Adrenal gland (tissue), 12 donors: ENCODE measurements around the gene URB2. TPM values are rescaled to one million over a fixed set of nuclear protein-coding genes. Genes with fewer than 3 reads are reported as not detected.

ENCODE experiments used
- DNase-seq, 7 donors: peaks; one replicate each; pipeline ENCODE4 v3.0.0-alpha.2; 2019 to 2020
- H3K27ac ChIP-seq, 5 donors: fragments of 200-600 bp; sonication (generic) in 4 of 5; 1 replicate in 3 of 5; 2 replicates in 2 of 5; pipeline versions ENCODE4 v1.5.1 to v1.8.0; 2016 to 2020; ENCODE audit warnings: mild to moderate bottlenecking in 1 of 5
- H3K27me3 ChIP-seq: fragments of 200-600 bp; 2 replicates; pipeline ENCODE4 v1.8.0; 2021
- H3K36me3 ChIP-seq, 2 donors: fragments of 200-600 bp; replicated peaks in 1 of 2; 1 replicate in 1 of 2; 2 replicates in 1 of 2; pipeline versions ENCODE4 v1.5.1 to v1.8.0; 2018 to 2022
- H3K4me1 ChIP-seq, 2 donors: fragments of 200-600 bp; replicated peaks in 1 of 2; 1 replicate in 1 of 2; 2 replicates in 1 of 2; pipeline versions ENCODE4 v1.5.1 to v1.8.0; 2018 to 2021
- H3K4me3 ChIP-seq, 4 donors: fragments of 200-600 bp; sonication (generic) in 3 of 4; one replicate each; pipeline ENCODE4 v1.5.1; 2016 to 2018
- H3K9me3 ChIP-seq, 3 donors: fragments of 200-600 bp; sonication (generic) in 1 of 3; replicated peaks in 1 of 3; 1 replicate in 2 of 3; 2 replicates in 1 of 3; pipeline versions ENCODE4 v1.5.1 to v1.8.0; 2016 to 2021
- POLR2A ChIP-seq, 2 donors: fragments of 450-650 bp; IDR thresholded peaks; one replicate each; pipeline ENCODE4 v1.6.1; 2017; ENCODE audit warnings: antibody characterized with exemption in 2 of 2, mild to moderate bottlenecking in 2 of 2, moderate library complexity in 1 of 2
- WGBS, 4 donors: extraction: QIAGEN DNeasy Blood & Tissue Kit in 2 of 4; methylation state at CpG; one replicate each; pipeline versions ENCODE4 v1.1.5 to v1.1.7; 2013 to 2017; 5-methylcytosine and 5-hydroxymethylcytosine counted together
- intact Hi-C, 2 donors: fragments of 100-400 bp; cut with DNase I; formaldehyde crosslinking; loops; one replicate each; pipeline versions ENCODE4 v1.14.1 to v1.15.0; 2022 to 2023
- polyA plus RNA-seq, 3 donors: library from polyadenylated mRNA; stranded (reverse); fragments of 200-250 nt in 2 of 3; fragments of 350-450 nt in 1 of 3; fragmentation: Illumina TruSeq in 1 of 3; extraction: RNeasy Lipid Tissue Mini Kit (QIAGEN cat#74804) in 1 of 3; gene quantifications; one replicate each; pipeline ENCODE4 v1.2.3, GENCODE V29; 2013 to 2014
- total RNA-seq, 9 donors: library from RNA; depleted of rRNA in 4 of 9; stranded (reverse); fragments of >200 nt in 4 of 9; fragments of 120-200 nt in 1 of 9; fragmentation: NEBNext Ultra II Directional in 1 of 9; extraction: Animal tissue kit (Norgen Biotek cat#: 25700) in 1 of 9; gene quantifications; one replicate each; pipeline versions ENCODE4 v1.1.0 to v1.2.4, GENCODE V29; 2013 to 2023
- TF ChIP-seq, protein P1 (sequence below), 6 experiments: fragments of 450-650 bp in 4 of 6; fragments of 200-600 bp in 2 of 6; sonication (generic) in 1 of 6; IDR thresholded peaks; 1 replicate in 5 of 6; 2 replicates in 1 of 6; pipeline versions ENCODE4 v1.5.1 to v1.8.0; 2016 to 2021; ENCODE audit warnings: antibody characterized with exemption in 6 of 6, mild to moderate bottlenecking in 2 of 6, moderate library complexity in 1 of 6
- donor health status: healthy with polysubstance abuse.
- donor health status: Bipolar disorder and iron deficiency.
- donor health status: DM: yes; HTN: yes; CAD: no.
- donor health status: DM: no; HTN: no; CAD: no.
- donor health status: DM: no; HTN: no; CAD: no.
- donor health status: DM: yes; HTN: yes; CAD: no.

The URB2 gene
- total and polyA plus RNA-seq, 12 donors, result 2.3 to 10.8 (median 7.3) TPM

DNA sequence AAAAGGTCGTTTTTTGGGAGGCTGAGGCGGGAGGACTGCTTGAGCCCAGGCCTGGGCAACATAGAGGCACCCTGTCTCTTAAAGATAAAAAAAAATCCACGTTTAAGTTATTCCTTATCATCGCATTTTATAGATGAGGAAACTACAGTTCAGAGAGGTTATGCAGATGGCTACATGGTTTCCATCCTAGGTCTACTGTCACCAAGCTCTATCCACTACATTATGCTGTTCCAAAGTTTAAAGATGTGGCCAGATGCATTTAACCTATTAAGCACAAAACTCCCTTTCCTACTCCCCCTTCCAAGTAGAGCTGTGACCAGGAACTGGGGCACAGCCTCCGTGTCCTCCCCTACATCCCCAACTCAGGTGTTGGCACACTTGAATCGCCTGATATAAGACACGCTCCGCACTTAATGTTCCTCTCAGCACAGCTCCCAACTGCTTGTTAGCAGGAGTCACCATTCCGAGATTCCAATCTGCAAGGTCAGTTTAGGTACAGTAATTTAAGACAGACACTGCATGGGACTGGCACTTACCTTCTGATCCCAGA is 1.5 kb upstream of the URB2 start:
- Histone ChIP-seq H3K4me3 (peak overlapping the region in 2 of 4 donors; percentile 50 to 92), H3K27me3 (no peaks in the 10 kb centered on the region), H3K27ac (peak overlapping the region in 1 of 5 donors; percentile 98), H3K36me3 (no peaks in the 10 kb centered on the region), H3K4me1 (peaks cover 13 to 41% of the 10 kb centered on the region in 2 donors), H3K9me3 (no peaks in the 10 kb centered on the region)
- DNase-seq, result no peak
- intact Hi-C loops, result loop anchor here (5.0 to 10.0 kb wide), 2 partner anchors 60 to 67 kb away; partner anchors contain the start of gene ABCB10 (in 1 of the 2)
- WGBS, 4 donors, result 45 to 59% (median 52%) methylated on average over 9 of the region's 9 CpGs
- TF ChIP-seq, protein P1, sequence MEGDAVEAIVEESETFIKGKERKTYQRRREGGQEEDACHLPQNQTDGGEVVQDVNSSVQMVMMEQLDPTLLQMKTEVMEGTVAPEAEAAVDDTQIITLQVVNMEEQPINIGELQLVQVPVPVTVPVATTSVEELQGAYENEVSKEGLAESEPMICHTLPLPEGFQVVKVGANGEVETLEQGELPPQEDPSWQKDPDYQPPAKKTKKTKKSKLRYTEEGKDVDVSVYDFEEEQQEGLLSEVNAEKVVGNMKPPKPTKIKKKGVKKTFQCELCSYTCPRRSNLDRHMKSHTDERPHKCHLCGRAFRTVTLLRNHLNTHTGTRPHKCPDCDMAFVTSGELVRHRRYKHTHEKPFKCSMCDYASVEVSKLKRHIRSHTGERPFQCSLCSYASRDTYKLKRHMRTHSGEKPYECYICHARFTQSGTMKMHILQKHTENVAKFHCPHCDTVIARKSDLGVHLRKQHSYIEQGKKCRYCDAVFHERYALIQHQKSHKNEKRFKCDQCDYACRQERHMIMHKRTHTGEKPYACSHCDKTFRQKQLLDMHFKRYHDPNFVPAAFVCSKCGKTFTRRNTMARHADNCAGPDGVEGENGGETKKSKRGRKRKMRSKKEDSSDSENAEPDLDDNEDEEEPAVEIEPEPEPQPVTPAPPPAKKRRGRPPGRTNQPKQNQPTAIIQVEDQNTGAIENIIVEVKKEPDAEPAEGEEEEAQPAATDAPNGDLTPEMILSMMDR (IDR thresholded peaks at IDR 0.05), result no peak
- no peak for TF ChIP-seq POLR2A (IDR thresholded peaks at IDR 0.05)

DNA sequence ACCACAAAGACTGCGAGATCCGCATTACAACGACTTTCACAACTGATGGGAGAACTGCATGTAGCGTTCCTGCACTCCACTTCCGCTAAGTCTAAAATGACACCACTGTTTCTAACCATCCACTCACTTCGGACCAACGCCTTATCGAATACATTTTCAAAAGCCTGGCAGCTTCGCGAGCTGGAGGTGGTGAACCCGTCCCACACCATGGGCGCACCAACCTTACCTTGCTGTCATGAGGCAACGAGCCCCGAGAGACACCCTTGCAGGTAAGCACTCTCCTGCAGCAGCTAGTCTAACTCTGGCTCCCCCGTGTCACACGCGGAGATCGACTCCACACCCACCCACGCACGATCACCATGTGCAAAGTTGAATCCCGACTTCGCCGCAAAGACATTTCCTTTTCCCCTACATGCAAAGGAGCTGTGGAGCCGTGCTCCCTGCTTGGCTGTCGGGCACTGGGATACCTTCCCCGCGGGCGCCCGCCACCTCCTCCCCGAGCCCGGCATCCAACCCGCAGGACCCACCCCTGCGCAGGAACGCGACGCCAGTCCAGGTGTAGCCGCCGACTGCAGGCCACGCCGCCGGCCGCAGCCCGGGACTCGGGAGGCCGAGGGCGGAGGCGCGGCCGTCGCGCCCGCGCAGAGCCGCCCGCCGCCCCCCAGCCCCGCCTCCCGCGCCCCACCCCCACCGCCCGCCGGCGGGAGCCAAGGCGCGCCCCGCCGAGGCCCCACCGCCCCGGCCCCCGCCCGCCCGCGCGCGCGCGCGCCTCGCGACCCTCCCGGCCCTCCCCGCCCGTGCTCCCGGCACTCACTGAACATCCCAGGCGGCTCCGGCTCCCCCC is 754 bp upstream of the URB2 start:
- TF ChIP-seq POLR2A (IDR thresholded peaks at IDR 0.05), result no peak
- TF ChIP-seq, protein P1 (IDR thresholded peaks at IDR 0.05), result no peak
- 0 to 2% (median 1%) methylated on average over 13 to 70 of the region's 86 CpGs for WGBS, 4 donors
- no peaks in the 10 kb centered on the region for H3K27me3 ChIP-seq
- intact Hi-C loops, result loop anchor here (5.0 to 10.0 kb wide), 2 partner anchors 60 to 68 kb away; partner anchors contain the start of gene ABCB10 (in 1 of the 2)
- peak overlapping the region in 4 of 5 donors; percentile 73 to 98 (median 80) for H3K27ac ChIP-seq
- peak in 6 of 7 donors; percentile 35 to 60 (median 47) for DNase-seq
- peak overlapping the region in 3 of 4 donors; percentile 67 to 100 (median 92) for H3K4me3 ChIP-seq
- H3K4me1 ChIP-seq, result peaks cover 13 to 41% of the 10 kb centered on the region in 2 donors
- H3K9me3 ChIP-seq, result no peaks in the 10 kb centered on the region
- no peaks in the 10 kb centered on the region for H3K36me3 ChIP-seq

DNA sequence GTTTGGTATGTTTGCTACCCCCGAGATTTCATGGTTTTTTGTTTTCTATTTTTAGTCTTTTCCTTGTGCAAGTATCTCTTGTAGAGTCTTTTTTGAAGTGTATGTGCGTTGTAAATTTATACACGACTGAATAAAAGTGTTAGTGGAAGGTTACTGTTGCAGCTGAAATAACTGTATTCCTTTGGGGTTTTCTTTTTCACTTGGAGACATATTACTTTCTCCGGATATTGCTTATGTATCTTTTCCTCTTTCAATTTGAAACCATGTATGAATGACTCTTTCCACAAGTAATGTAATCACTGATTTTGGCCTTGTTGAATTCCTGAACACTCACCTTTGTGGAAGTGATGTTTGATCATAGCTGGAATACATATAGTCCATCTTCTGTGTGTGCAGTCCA is 956 bp downstream of the URB2 start:
- Histone ChIP-seq H3K27me3 (no peaks in the 10 kb centered on the region), H3K4me1 (peaks cover 13 to 36% of the 10 kb centered on the region in 2 donors), H3K36me3 (peaks cover 0 to 3% of the 10 kb centered on the region in 2 donors), H3K27ac (peak overlapping the region in 1 of 5 donors; percentile 81), H3K9me3 (no peaks in the 10 kb centered on the region), H3K4me3 (peak overlapping the region in 1 of 4 donors; percentile 92)
- WGBS, 4 donors, result 4 to 7% (median 5%) methylated on average over 4 of the region's 4 CpGs
- TF ChIP-seq, protein P1 (IDR thresholded peaks at IDR 0.05), result no peak
- TF ChIP-seq POLR2A (IDR thresholded peaks at IDR 0.05), result no peak
- DNase-seq, result no peak
- intact Hi-C loops, result loop anchor here (5.0 to 10.0 kb wide), 2 partner anchors 62 to 70 kb away; partner anchors contain the start of gene ABCB10 (in 1 of the 2)

DNA sequence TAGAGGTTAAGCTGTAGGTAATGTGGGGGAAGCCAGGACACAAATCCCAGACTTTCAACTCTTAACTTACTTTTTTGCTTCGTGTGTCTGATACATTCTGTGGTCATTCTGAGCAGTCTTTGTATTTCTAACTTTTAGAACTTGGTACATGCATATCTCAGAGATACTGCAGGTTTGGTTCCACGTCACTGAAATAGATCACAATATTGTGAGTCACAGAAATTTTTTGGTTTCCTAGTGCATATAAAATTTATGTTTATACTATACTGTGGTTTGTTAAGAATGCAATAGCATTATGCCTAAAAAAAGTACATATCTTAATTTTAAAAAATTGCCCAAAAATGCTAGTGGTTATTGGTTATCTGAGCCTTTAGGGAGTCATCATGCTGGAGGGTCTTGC is 3.2 kb downstream of the URB2 start:
- Histone ChIP-seq H3K4me1 (peaks cover 13 to 21% of the 10 kb centered on the region in 2 donors), H3K36me3 (peaks cover 0 to 3% of the 10 kb centered on the region in 2 donors), H3K4me3 (no peak overlapping the region), H3K27me3 (no peaks in the 10 kb centered on the region), H3K9me3 (no peaks in the 10 kb centered on the region), H3K27ac (no peak overlapping the region)
- WGBS, 4 donors, result 86 to 94% (median 92%) methylated on average over 2 of the region's 2 CpGs
- intact Hi-C loops, result loop anchor here (5.0 to 10.0 kb wide), 2 partner anchors 64 to 72 kb away; partner anchors contain the start of gene ABCB10 (in 1 of the 2)
- no peak for TF ChIP-seq POLR2A (IDR thresholded peaks at IDR 0.05)
- TF ChIP-seq, protein P1 (IDR thresholded peaks at IDR 0.05), result no peak
- DNase-seq, result no peak
